Measurements from ENCODE around the gene HAPLN3. TPM values are rescaled to one million over a fixed set of nuclear protein-coding genes. Genes with fewer than 3 reads are reported as not detected.
A peak's percentile ranks its signal among the peaks of the same experiment; 100 is the strongest.

The HAPLN3 gene
- total RNA-seq, 4 donors from 2014 or later = 4.4 to 27.3 (median 16.2) TPM

- WGBS, 2 donors = 94 to 95% methylated on average over 1 of the region's 1 CpG
- no peak for DNase-seq (ENCODE audit: low spot score in 2 of 2)
- Histone ChIP-seq H3K27me3 (no peaks in the 10 kb centered on the region), H3K9me3 (no peaks in the 10 kb centered on the region), H3K4me3 (no peak overlapping the region), H3K4me1 (peaks cover 0 to 59% (median 15%) of the 10 kb centered on the region in 4 donors), H3K27ac (peak overlapping the region in 1 of 4 donors; percentile 71), H3K36me3 (peaks cover 0 to 72% (median 0%) of the 10 kb centered on the region in 3 donors)
- no peak for TF ChIP-seq POLR2A (IDR thresholded peaks at IDR 0.05)
- TF ChIP-seq EP300 (IDR thresholded peaks at IDR 0.05) = no peak
- TF ChIP-seq CTCF (IDR thresholded peaks at IDR 0.05) = no peak
Measured at GRCh38 chr15:88906130-88906529, 10.8 kb upstream of the HAPLN3 start.

GRCh38 chr15:88905576-88905975, 10.2 kb upstream of the HAPLN3 start:
- Histone ChIP-seq H3K36me3 (peaks cover 0 to 76% (median 0%) of the 10 kb centered on the region in 3 donors), H3K27ac (peak overlapping the region in 2 of 4 donors; percentile 36 to 71), H3K27me3 (no peaks in the 10 kb centered on the region), H3K4me1 (peaks cover 0 to 53% (median 13%) of the 10 kb centered on the region in 4 donors), H3K4me3 (no peak overlapping the region), H3K9me3 (no peaks in the 10 kb centered on the region)
- no peak for DNase-seq (ENCODE audit: low spot score in 2 of 2)
- TF ChIP-seq POLR2A (IDR thresholded peaks at IDR 0.05) (no peak), EP300 (IDR thresholded peaks at IDR 0.05) (no peak), CTCF (IDR thresholded peaks at IDR 0.05) (no peak)
- WGBS, 2 donors = 76 to 87% methylated on average over 10 to 11 of the region's 11 CpGs

- 20 to 22% methylated on average over 10 of the region's 10 CpGs for WGBS, 2 donors
- peak; percentile 85 to 96 for DNase-seq (ENCODE audit: low spot score in 2 of 2)
- Histone ChIP-seq H3K9me3 (no peaks in the 10 kb centered on the region), H3K4me3 (no peak overlapping the region), H3K4me1 (peaks cover 0 to 45% (median 6%) of the 10 kb centered on the region in 4 donors), H3K27me3 (no peaks in the 10 kb centered on the region), H3K27ac (peak overlapping the region in 2 of 4 donors; percentile 13 to 71), H3K36me3 (peaks cover 0 to 78% (median 0%) of the 10 kb centered on the region in 3 donors)
- TF ChIP-seq POLR2A (IDR thresholded peaks at IDR 0.05) (no peak), EP300 (IDR thresholded peaks at IDR 0.05) (peak; percentile 25 to 42), CTCF (IDR thresholded peaks at IDR 0.05) (peak; percentile 94 to 99 (median 98))
Measured at GRCh38 chr15:88904624-88905327, 9.4 kb upstream of the HAPLN3 start.

- 54 to 81% methylated on average over 2 of the region's 2 CpGs for WGBS, 2 donors
- no peak overlapping the region for H3K4me3 ChIP-seq
- H3K27me3 ChIP-seq = no peaks in the 10 kb centered on the region
- peak overlapping the region in 2 of 4 donors; percentile 13 to 71 for H3K27ac ChIP-seq
- peaks cover 0 to 78% (median 0%) of the 10 kb centered on the region in 3 donors for H3K36me3 ChIP-seq
- DNase-seq (ENCODE audit: low spot score in 2 of 2) = no peak
- TF ChIP-seq CTCF (IDR thresholded peaks at IDR 0.05) (no peak), EP300 (IDR thresholded peaks at IDR 0.05) (no peak), POLR2A (IDR thresholded peaks at IDR 0.05) (no peak)
- H3K9me3 ChIP-seq = no peaks in the 10 kb centered on the region
- H3K4me1 ChIP-seq = peaks cover 0 to 40% (median 5%) of the 10 kb centered on the region in 4 donors
Measured at GRCh38 chr15:88904257-88904623, 8.9 kb upstream of the HAPLN3 start.

GRCh38 chr15:88902846-88903245, 7.5 kb upstream of the HAPLN3 start:
- H3K4me3 ChIP-seq = no peak overlapping the region
- H3K4me1 ChIP-seq = peaks cover 0 to 29% (median 6%) of the 10 kb centered on the region in 4 donors
- 100% methylated on average over 1 to 2 of the region's 2 CpGs for WGBS, 2 donors
- no peak for DNase-seq (ENCODE audit: low spot score in 2 of 2)
- no peaks in the 10 kb centered on the region for H3K9me3 ChIP-seq
- H3K36me3 ChIP-seq = peaks cover 0 to 72% (median 0%) of the 10 kb centered on the region in 3 donors
- H3K27me3 ChIP-seq = no peaks in the 10 kb centered on the region
- no peak for TF ChIP-seq CTCF (IDR thresholded peaks at IDR 0.05)
- TF ChIP-seq EP300 (IDR thresholded peaks at IDR 0.05) = no peak
- no peak for TF ChIP-seq POLR2A (IDR thresholded peaks at IDR 0.05)
- no peak overlapping the region for H3K27ac ChIP-seq

Measured in tibial nerve (tissue), 4 donors.